Epithelial cell of proximal tubule (primary cell): ENCODE data around the gene SMIM15. TPM values are rescaled to one million over a fixed set of nuclear protein-coding genes. Genes with fewer than 3 reads are reported as not detected.

Source experiments
- DNase-seq: peaks from one replicate; pipeline ENCODE4 v3.0.0-alpha.2; 2011; ENCODE audit warnings: low read depth
- H3K4me3 ChIP-seq: 2 replicates; pipeline ENCODE4 v1.5.1; 2011; ENCODE audit warnings: low read depth, mild to moderate bottlenecking, low read length
- total RNA-seq: library from RNA; depleted of rRNA; stranded (reverse); fragments of >200 nt; gene quantifications from 2 replicates; pipeline ENCODE4 v1.2.3, GENCODE V29; 2015
- TF ChIP-seq, protein P1 (sequence below): conservative IDR thresholded peaks from 2 replicates; pipeline ENCODE4 v1.5.1; 2012; ENCODE audit warnings: low read depth, mild to moderate bottlenecking, low read length

Gene SMIM15
- total RNA-seq, 1 donor from 2014 or later = 70.5 TPM

DNA sequence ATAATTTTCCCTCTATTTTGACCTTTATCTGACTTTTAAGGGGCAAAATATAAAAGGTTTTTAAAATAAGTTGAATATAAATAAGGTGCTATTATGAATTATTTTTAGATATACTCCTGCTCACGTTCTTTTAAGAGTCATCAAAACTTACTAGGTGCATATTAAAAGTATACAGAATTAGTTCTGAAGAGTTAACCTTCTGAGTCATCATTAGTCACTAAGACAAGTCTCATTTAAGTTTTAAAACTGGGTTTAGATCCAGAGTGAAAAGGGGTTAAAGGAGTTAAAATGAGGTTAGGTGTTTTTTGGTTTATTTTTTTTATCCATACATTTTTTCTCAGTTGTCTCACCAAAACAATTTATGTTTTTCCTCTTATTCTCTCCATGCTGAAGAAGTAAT is 41.7 kb downstream of the SMIM15 start:
- TF ChIP-seq, protein P1, sequence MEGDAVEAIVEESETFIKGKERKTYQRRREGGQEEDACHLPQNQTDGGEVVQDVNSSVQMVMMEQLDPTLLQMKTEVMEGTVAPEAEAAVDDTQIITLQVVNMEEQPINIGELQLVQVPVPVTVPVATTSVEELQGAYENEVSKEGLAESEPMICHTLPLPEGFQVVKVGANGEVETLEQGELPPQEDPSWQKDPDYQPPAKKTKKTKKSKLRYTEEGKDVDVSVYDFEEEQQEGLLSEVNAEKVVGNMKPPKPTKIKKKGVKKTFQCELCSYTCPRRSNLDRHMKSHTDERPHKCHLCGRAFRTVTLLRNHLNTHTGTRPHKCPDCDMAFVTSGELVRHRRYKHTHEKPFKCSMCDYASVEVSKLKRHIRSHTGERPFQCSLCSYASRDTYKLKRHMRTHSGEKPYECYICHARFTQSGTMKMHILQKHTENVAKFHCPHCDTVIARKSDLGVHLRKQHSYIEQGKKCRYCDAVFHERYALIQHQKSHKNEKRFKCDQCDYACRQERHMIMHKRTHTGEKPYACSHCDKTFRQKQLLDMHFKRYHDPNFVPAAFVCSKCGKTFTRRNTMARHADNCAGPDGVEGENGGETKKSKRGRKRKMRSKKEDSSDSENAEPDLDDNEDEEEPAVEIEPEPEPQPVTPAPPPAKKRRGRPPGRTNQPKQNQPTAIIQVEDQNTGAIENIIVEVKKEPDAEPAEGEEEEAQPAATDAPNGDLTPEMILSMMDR = no peak
- DNase-seq = no peak
- no peak overlapping the region for H3K4me3 ChIP-seq

DNA sequence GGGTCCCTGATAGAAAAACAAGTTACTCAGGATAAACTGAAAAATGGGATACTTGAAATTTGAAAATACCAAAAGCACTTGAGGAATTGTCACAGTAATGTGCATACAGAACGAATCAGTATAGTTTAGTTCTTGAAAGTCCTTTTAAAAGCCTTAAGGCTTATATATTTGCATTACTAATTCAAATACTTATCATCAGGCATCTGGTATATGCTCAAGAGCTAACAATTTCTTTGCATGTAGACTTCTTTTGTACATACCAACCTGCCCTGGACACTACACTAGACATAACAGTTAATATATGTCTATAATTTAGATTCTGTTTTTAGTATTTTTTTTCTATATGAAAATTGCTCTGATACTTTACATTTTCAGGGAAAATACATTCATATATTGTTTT is 43.2 kb downstream of the SMIM15 start:
- DNase-seq = no peak
- TF ChIP-seq, protein P1 = no peak
- H3K4me3 ChIP-seq = no peak overlapping the region

DNA sequence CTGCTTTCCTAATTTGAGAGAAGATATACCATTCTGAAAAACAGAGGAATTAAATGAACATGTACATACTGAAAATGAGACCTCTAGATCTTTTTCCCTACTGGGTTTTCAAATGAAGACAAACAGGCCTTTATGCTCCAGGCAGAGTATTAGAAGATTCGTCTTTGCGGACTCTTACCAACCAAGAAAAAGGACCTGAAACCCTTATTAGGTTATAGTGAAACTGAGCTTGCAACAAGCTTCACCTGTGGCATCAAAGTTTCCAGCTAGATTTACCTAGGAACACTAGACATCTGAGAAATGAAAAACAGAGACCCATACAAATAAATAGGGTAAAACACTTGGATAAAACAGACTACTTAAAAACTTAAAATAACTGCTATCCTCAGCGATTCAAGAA is 46.3 kb downstream of the SMIM15 start:
- no peak for DNase-seq
- no peak overlapping the region for H3K4me3 ChIP-seq
- TF ChIP-seq, protein P1 = no peak

DNA sequence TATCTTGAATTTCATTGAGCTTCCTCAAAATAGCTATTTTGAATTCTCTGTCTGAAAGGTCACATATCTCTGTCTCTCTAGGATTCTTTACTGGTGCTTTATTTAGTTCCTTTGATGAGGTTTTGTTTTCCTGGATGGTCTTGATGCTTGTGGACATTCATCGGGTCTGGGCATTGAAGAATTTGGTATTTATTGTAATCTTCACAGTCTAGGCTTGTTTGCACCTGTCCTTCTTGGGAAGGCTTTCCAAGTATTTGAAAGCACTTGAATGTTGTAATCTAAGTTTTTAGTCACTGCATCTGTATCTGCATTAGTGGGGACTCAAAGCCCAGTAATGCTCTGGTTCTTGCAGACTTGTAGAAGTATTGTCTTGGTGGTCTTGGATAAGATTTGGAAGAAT is 47.8 kb downstream of the SMIM15 start:
- TF ChIP-seq, protein P1 = no peak
- H3K4me3 ChIP-seq = no peak overlapping the region
- no peak for DNase-seq

Other genes with a start within 250 kb of the SMIM15 start
- gene ERCC8, start 217.4 kb downstream of the SMIM15 start, total RNA-seq = 10.3 and 16.6 TPM in 2 replicates
- gene NDUFAF2, start 217.3 kb downstream of the SMIM15 start, total RNA-seq = 31.0 and 32.3 TPM in 2 replicates
- gene ZSWIM6, start 169.8 kb upstream of the SMIM15 start, total RNA-seq = 7.8 and 8.2 TPM in 2 replicates